Muscle of leg (tissue), 11 donors: ENCODE measurements around the gene SGMS1. TPM values are rescaled to one million over a fixed set of nuclear protein-coding genes. Genes with fewer than 3 reads are reported as not detected.
A peak's percentile ranks its signal among the peaks of the same experiment; 100 is the strongest.
"Not testable (repeated sequence)": the region's sequence is repeated elsewhere in the genome, so short reads cannot be mapped to it uniquely, and the experiment has no call there.

ENCODE experiments used
- DNase-seq: peaks from one replicate; pipeline ENCODE4 v3.0.0; 2013
- H3K27ac ChIP-seq: one replicate; pipeline ENCODE4 v1.5.1; 2013; ENCODE audit warnings: mild to moderate bottlenecking, low read length, control low read depth
- H3K27me3 ChIP-seq: one replicate; pipeline ENCODE4 v1.6.1; 2013; ENCODE audit warnings: low read length; ENCODE audit not compliant: control insufficient read depth, insufficient read depth
- H3K36me3 ChIP-seq: one replicate; pipeline ENCODE4 v1.6.1; 2013; ENCODE audit warnings: low read length; ENCODE audit not compliant: control insufficient read depth, insufficient read depth
- H3K4me1 ChIP-seq: one replicate; pipeline ENCODE4 v1.6.1; 2013; ENCODE audit warnings: low read length; ENCODE audit not compliant: control insufficient read depth, insufficient read depth
- H3K4me3 ChIP-seq: one replicate; pipeline ENCODE4 v1.5.1; 2013; ENCODE audit warnings: low read length, control low read depth
- H3K9me3 ChIP-seq: replicated peaks from 2 replicates; pipeline ENCODE4 v1.6.1; 2013; ENCODE audit warnings: low read depth, low read length; ENCODE audit not compliant: control insufficient read depth
- WGBS: methylation state at CpG from one replicate; pipeline ENCODE4 v1.1.5; 2013; ENCODE audit warnings: missing lambda C conversion rate; ENCODE audit not compliant: insufficient coverage; 5-methylcytosine and 5-hydroxymethylcytosine counted together
- polyA plus RNA-seq, 8 donors: library from polyadenylated mRNA; unstranded; fragments of 120-200 nt; gene quantifications; one replicate each; pipeline versions ENCODE4 v1.2.1 to v1.2.3, GENCODE V29; 2013; ENCODE audit warnings: inconsistent platforms in 1 of 8, low replicate concordance in 1 of 8; ENCODE audit not compliant: insufficient read length in 8 of 8, insufficient read depth in 1 of 8
- total RNA-seq: library from RNA; stranded (reverse); fragments of 120-200 nt; gene quantifications from one replicate; pipeline ENCODE4 v1.2.4, GENCODE V29; 2013

SGMS1 gene
- total and polyA plus RNA-seq, 9 donors, result 18.2 to 30.5 (median 23.0) TPM

GRCh38 chr10:50384898-50385297 lies 238.9 kb downstream of the SGMS1 start:
- Histone ChIP-seq H3K36me3 (no peaks in the 10 kb centered on the region), H3K9me3 (no peaks in the 10 kb centered on the region), H3K27ac (no peak overlapping the region), H3K27me3 (no peaks in the 10 kb centered on the region), H3K4me1 (peaks cover 5% of the 10 kb centered on the region), H3K4me3 (no peak overlapping the region)
- no CpG with 5 or more reads among the region's 2 CpGs for WGBS
- DNase-seq, result no peak

DNA sequence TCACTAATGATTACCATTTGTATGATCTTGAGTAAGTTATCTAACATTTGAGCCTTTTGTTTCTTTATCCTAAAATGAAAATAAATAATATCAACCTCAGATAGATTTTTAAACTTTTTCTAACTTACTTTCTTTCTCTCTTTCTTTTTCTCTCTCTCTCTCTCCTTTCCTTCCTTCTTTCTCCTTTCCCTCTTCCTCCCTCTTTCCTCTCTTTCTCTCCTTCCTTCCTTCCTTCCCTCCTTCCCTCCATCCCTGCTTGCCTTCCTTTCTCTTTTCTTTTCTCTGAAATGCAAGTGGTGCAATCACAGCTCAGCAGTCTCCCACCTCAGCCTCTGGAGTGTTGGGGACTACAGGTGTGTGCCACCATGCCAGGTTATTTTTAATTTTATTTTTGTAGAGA lies 239.5 kb downstream of the SGMS1 start:
- no peaks in the 10 kb centered on the region for H3K36me3 ChIP-seq
- H3K27ac ChIP-seq, result no peak overlapping the region
- H3K4me3 ChIP-seq, result no peak overlapping the region
- DNase-seq, result no peak
- H3K4me1 ChIP-seq, result peaks cover 5% of the 10 kb centered on the region
- no peaks in the 10 kb centered on the region for H3K9me3 ChIP-seq
- H3K27me3 ChIP-seq, result no peaks in the 10 kb centered on the region

DNA sequence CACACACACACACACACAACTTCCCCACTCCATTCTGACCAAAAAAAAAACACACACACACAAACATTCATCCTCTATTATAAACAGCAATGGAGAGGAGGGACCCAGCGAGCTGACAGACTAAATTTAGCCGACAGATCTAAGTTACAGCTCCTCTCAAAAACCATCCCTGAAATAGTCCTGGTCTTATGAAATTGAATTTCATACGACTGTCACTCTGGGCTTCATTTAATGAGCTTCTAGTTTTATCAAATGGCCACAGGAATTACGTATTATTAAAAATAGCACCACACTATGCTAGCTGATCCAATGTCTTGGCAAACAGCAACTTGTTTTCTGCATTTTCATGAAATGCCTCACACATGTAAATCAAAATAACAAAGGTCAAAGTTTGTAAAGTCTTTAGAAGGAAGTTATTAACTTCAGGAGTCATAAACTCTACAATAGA lies 241.2 kb downstream of the SGMS1 start:
- Histone ChIP-seq H3K36me3 (no peaks in the 10 kb centered on the region), H3K27ac (no peak overlapping the region), H3K27me3 (no peaks in the 10 kb centered on the region), H3K9me3 (no peaks in the 10 kb centered on the region), H3K4me1 (peaks cover 5% of the 10 kb centered on the region), H3K4me3 (no peak overlapping the region)
- WGBS, result no CpG with 5 or more reads among the region's 4 CpGs
- no peak for DNase-seq

GRCh38 chr10:50381642-50382041 lies 242.1 kb downstream of the SGMS1 start:
- Histone ChIP-seq H3K4me3 (no peak overlapping the region), H3K4me1 (peaks cover 5% of the 10 kb centered on the region), H3K27ac (no peak overlapping the region), H3K27me3 (no peaks in the 10 kb centered on the region), H3K9me3 (no peaks in the 10 kb centered on the region), H3K36me3 (no peaks in the 10 kb centered on the region)
- peak; percentile 62 for DNase-seq
- WGBS, result 10% methylated on average over 2 of the region's 3 CpGs

DNA sequence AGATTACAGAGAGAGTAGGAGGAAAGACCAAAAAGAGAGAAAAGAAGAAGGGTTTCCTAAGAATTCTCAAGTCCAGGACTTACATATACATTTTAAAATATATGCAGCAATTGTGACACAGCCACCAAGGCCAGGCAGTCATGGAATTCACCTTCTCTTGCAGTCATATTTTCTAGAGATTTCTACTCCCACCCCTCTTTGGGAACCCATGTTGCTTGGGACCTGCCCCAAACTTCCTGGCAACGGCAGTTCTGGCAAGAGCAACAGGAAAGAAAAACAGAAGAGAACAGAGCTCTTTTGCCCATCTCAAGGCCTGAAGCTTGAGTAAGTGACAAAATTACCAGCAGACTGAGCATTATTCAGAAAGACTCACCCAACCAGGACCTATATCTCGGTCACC lies 244.1 kb downstream of the SGMS1 start:
- 38% methylated on average over 1 of the region's 2 CpGs for WGBS
- Histone ChIP-seq H3K27me3 (no peaks in the 10 kb centered on the region), H3K4me1 (peaks cover 5% of the 10 kb centered on the region), H3K27ac (no peak overlapping the region), H3K4me3 (no peak overlapping the region), H3K36me3 (no peaks in the 10 kb centered on the region), H3K9me3 (no peaks in the 10 kb centered on the region)
- no peak for DNase-seq

DNA sequence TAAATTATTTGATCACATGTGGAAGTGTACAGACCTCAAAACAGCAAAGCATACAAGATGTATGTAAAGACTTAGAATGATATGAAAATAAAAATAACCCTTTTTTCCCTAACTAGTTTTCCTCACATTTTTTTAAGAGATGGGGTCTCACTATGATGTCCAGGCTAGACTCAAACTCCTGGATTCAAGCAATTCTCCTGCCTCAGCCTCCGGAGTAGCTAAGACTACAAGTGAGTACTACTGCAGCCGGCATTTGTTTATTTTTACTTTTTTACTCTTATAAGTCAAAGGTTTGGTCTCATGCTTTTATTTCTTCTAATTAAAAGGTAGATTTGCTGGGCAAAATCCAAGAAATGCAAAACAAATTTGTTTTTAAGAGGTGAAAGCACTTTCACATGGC lies 248.0 kb downstream of the SGMS1 start:
- no peak for DNase-seq
- H3K4me3 ChIP-seq, result no peak overlapping the region
- H3K27ac ChIP-seq, result no peak overlapping the region
- H3K4me1 ChIP-seq, result peaks cover 6% of the 10 kb centered on the region
- H3K36me3 ChIP-seq, result no peaks in the 10 kb centered on the region
- H3K27me3 ChIP-seq, result no peaks in the 10 kb centered on the region
- no peaks in the 10 kb centered on the region for H3K9me3 ChIP-seq
- no CpG with 5 or more reads among the region's 2 CpGs for WGBS

DNA sequence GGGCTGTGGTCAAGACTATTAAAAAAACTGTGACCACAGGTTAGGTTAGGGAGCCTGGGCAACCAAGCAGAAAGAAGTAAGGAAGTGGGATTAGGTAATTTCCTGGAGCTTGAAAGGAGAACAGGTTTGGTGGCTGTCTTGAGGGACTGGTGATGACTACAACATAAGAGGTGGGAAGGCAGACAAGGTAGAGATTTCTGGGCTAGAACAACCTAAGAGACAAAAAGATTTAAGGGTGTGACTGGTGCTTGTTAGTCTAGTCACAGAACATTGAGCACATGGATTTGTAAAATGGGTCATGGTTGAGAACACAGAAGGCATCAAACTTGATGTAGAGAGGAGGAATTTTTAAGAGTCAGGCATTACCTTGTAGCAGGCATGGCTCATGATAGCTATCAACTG lies 248.7 kb downstream of the SGMS1 start:
- no peak overlapping the region for H3K27ac ChIP-seq
- no peaks in the 10 kb centered on the region for H3K9me3 ChIP-seq
- H3K4me3 ChIP-seq, result no peak overlapping the region
- DNase-seq, result no peak
- no peaks in the 10 kb centered on the region for H3K36me3 ChIP-seq
- peaks cover 6% of the 10 kb centered on the region for H3K4me1 ChIP-seq
- no peaks in the 10 kb centered on the region for H3K27me3 ChIP-seq

DNA sequence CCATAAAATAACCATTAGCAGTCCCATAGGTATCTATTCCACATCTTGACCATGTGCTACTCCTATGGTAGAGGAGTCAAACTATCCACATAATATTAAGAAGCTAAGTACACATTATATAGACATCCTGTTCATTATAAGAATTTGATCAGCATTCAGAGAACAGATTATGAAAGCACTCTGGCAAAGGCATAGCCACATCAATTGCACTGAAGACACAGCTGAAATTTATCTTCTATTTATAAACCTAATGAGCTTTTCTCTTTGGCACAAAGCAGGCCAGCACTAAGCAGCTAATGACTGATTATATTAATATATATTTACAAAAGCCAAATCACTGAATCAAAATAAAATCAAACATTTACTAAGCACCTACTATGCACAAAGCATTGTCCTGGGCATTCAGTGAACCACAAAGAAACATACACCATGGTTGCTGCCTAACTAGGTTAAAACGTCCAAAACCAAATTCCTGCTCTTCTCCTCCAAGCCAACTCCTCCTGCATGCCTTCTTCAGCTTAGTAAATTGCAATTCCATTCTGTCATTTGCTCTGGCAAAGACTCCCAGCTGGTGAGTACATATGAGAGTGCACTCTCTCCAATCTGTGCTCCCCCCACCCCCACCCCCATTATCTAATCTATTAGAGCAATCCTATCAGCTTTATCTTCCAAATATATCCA lies 249.8 kb downstream of the SGMS1 start:
- peak; percentile 60 for DNase-seq
- Histone ChIP-seq H3K27ac (no peak overlapping the region), H3K4me1 (peaks cover 6% of the 10 kb centered on the region), H3K9me3 (no peaks in the 10 kb centered on the region), H3K4me3 (no peak overlapping the region), H3K27me3 (no peaks in the 10 kb centered on the region), H3K36me3 (no peaks in the 10 kb centered on the region)
- 22% methylated on average over 1 of the region's 1 CpG for WGBS

GRCh38 chr10:50369931-50370330 lies 253.8 kb downstream of the SGMS1 start:
- Histone ChIP-seq H3K27me3 (no peaks in the 10 kb centered on the region), H3K4me3 (no peak overlapping the region), H3K9me3 (no peaks in the 10 kb centered on the region), H3K4me1 (peaks cover 6% of the 10 kb centered on the region), H3K36me3 (no peaks in the 10 kb centered on the region), H3K27ac (no peak overlapping the region)
- no peak for DNase-seq
- WGBS, result no CpG with 5 or more reads among the region's 1 CpG

DNA sequence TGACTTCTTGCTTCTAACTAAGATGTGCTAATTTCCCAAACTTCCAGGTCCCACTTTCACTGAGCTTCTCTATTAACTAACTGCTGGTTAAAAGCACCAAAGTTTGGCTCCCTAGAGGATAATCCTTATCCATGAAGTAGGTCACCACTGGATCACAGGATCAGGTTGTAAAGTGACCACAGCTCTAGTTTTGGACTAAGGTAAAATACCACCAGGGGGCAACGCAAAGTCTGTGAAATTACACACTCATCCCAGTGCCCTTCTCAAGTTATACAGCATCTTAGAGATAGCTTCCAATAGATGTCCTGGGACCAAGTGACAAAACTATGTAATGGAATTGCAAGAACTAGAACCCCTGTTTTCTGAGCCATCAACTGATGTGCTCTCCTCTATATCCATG lies 256.0 kb downstream of the SGMS1 start:
- Histone ChIP-seq H3K4me3 (no peak overlapping the region), H3K4me1 (no peaks in the 10 kb centered on the region), H3K36me3 (no peaks in the 10 kb centered on the region), H3K9me3 (no peaks in the 10 kb centered on the region), H3K27ac (no peak overlapping the region), H3K27me3 (no peaks in the 10 kb centered on the region)
- DNase-seq, result no peak
- WGBS, result no CpG with 5 or more reads among the region's 1 CpG

DNA sequence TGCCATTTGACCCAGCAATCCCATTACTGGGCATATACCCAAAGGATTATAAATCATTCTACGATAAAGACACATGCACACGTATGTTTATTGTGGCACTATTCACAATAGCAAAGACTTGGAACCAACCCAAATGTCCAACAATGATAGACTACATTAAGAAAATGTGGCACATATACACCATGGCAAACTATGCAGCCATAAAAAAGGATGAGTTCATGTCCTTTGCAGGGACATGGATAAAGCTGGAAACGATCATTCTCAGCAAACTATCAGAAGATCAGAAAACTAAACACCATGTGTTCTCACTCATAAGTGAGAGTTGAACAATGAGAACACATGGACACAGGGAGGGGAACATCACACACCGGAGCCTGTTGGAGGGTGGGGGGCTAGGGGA lies 257.3 kb downstream of the SGMS1 start:
- H3K27ac ChIP-seq, H3K36me3 ChIP-seq, H3K27me3 ChIP-seq, H3K4me1 ChIP-seq, DNase-seq, H3K4me3 ChIP-seq, H3K9me3 ChIP-seq: not testable (repeated sequence)
- WGBS, result no CpG with 5 or more reads among the region's 4 CpGs
